ENCODE measurements around the gene NOP53.

- no peak for TF ChIP-seq CTCF (conservative IDR thresholded peaks at IDR 0.05; ENCODE audit: low read depth, low read length)
- no peak for TF ChIP-seq RAD21 (IDR thresholded peaks at IDR 0.05; ENCODE audit: low read length)
- peak; percentile 85 for TF ChIP-seq POLR2A (IDR thresholded peaks at IDR 0.05; ENCODE audit: low read depth, low read length)
- no peak for TF ChIP-seq MXI1 (IDR thresholded peaks at IDR 0.05; ENCODE audit: borderline replicate concordance, low read depth, low read length)
- no peak for TF ChIP-seq ELK1 (IDR thresholded peaks at IDR 0.05; ENCODE audit: borderline replicate concordance, low read depth, low read length)
- no peak for TF ChIP-seq NFE2L2 (IDR thresholded peaks at IDR 0.05; ENCODE audit: low read depth, low read length)
These were observed 33.0 kb downstream of the NOP53 start, which contains the start of gene SELENOW for GRCh38 chr19:47778049-47778953.

Measured in IMR-90 (cell line).